HepG2 (cell line): Measurements from ENCODE around the gene BAZ1B. TPM values are rescaled to one million over a fixed set of nuclear protein-coding genes. Genes with fewer than 3 reads are reported as not detected.
A peak's percentile ranks its signal among the peaks of the same experiment; 100 is the strongest.

Source experiments
- ATF7-NPFF ChIP-seq: sonication (generic); formaldehyde crosslinking; IDR thresholded peaks from 2 replicates; pipeline ENCODE4 v1.8.1; 2023; ENCODE audit warnings: mild to moderate bottlenecking, low read depth, missing genetic modification reagents, moderate library complexity
- CHCHD3 ChIP-seq: sonication (generic); formaldehyde crosslinking; IDR thresholded peaks from 2 replicates; pipeline ENCODE4 v1.8.0; 2022; ENCODE audit warnings: mild to moderate bottlenecking, missing genetic modification reagents, moderate library complexity
- GATAD1 ChIP-seq: IDR thresholded peaks from 2 replicates; pipeline ENCODE4 v1.6.1; 2016; ENCODE audit warnings: missing genetic modification reagents, missing compliant biosample characterization
- MXI1 ChIP-seq: IDR thresholded peaks from 3 replicates; pipeline ENCODE4 v1.6.1; 2012; ENCODE audit warnings: low read depth, low read length, inconsistent platforms, borderline replicate concordance
- NCOR1 ChIP-seq: fragments of 200-600 bp; sonication (generic); IDR thresholded peaks from 2 replicates; pipeline ENCODE4 v1.7.0; 2017; ENCODE audit warnings: antibody characterized with exemption, low read length, borderline replicate concordance
- NR2C2 ChIP-seq: sonication (generic); formaldehyde crosslinking; IDR thresholded peaks from 2 replicates; pipeline ENCODE4 v1.4.0; 2020; ENCODE audit warnings: missing genetic modification reagents, mild to moderate bottlenecking, moderate library complexity, borderline replicate concordance
- POLR2A ChIP-seq, 2 experiments: IDR thresholded peaks; 2 replicates each; pipeline ENCODE4 v1.6.1; 2011; ENCODE audit warnings: low read depth in 2 of 2, low read length in 2 of 2, mild to moderate bottlenecking in 1 of 2, moderate library complexity in 1 of 2; ENCODE audit not compliant: insufficient read depth in 1 of 2
- RBFOX2 ChIP-seq: fragments of 200-400 bp; formaldehyde crosslinking; IDR thresholded peaks from 2 replicates; pipeline ENCODE4 v1.6.1; 2017; ENCODE audit warnings: low read depth, mild to moderate bottlenecking, low read length
- SMAD9 ChIP-seq: sonication (generic); formaldehyde crosslinking; IDR thresholded peaks from 2 replicates; pipeline ENCODE4 v1.5.1; 2020; ENCODE audit warnings: mild to moderate bottlenecking, missing genetic modification reagents
- SRY ChIP-seq: sonication (generic); formaldehyde crosslinking; IDR thresholded peaks from 2 replicates; pipeline ENCODE4 v1.8.0; 2022; ENCODE audit warnings: mild to moderate bottlenecking, missing genetic modification reagents
- THAP8 ChIP-seq: sonication (generic); formaldehyde crosslinking; IDR thresholded peaks from 2 replicates; pipeline ENCODE4 v1.5.1; 2020; ENCODE audit warnings: missing genetic modification reagents, mild to moderate bottlenecking, borderline replicate concordance
- TOPORS ChIP-seq: sonication (generic); formaldehyde crosslinking; IDR thresholded peaks from 2 replicates; pipeline ENCODE4 v1.8.0; 2023; ENCODE audit warnings: mild to moderate bottlenecking, missing genetic modification reagents
- TSC22D2 ChIP-seq: sonication (generic); formaldehyde crosslinking; IDR thresholded peaks from 2 replicates; pipeline ENCODE4 v1.5.1; 2020; ENCODE audit warnings: missing genetic modification reagents, mild to moderate bottlenecking, borderline replicate concordance
- ZBED4 ChIP-seq: sonication (generic); formaldehyde crosslinking; IDR thresholded peaks from 2 replicates; pipeline ENCODE4 v1.4.0; 2020; ENCODE audit warnings: missing genetic modification reagents, borderline replicate concordance
- ZBTB33 ChIP-seq: sonication (generic); formaldehyde crosslinking; IDR thresholded peaks from 2 replicates; pipeline ENCODE4 v1.4.0; 2020; ENCODE audit warnings: missing genetic modification reagents
- ZBTB7B ChIP-seq: sonication (generic); formaldehyde crosslinking; IDR thresholded peaks from 2 replicates; pipeline ENCODE4 v1.4.0; 2020; ENCODE audit warnings: missing genetic modification reagents
- ZNF574 ChIP-seq: sonication (generic); formaldehyde crosslinking; IDR thresholded peaks from 2 replicates; pipeline ENCODE4 v1.4.0; 2020; ENCODE audit warnings: missing genetic modification reagents
- polyA plus RNA-seq, 8 experiments: library from polyadenylated mRNA; depleted of rRNA in 3 of 8; stranded (reverse) in 7 of 8; unstranded in 1 of 8; fragments of >200 nt; fragmentation: Illumina TruSeq in 4 of 8; extraction: Trizol in 4 of 8; gene quantifications; 2 replicates each; pipeline versions ENCODE4 v1.2.1 to v1.2.3, GENCODE V29; 2011 to 2016; ENCODE audit warnings: low read depth in 4 of 8, missing spikeins in 1 of 8, mixed read lengths in 1 of 8; ENCODE audit not compliant: insufficient read depth in 1 of 8
- total RNA-seq, 5 experiments: library from RNA; depleted of rRNA; stranded (reverse); fragments of >200 nt; fragmentation: Illumina TruSeq; extraction: Trizol; gene quantifications; 2 replicates each; pipeline ENCODE4 v1.2.3, GENCODE V29; 2016; ENCODE audit warnings: low read depth in 1 of 5
- TF ChIP-seq, protein P1 (sequence below): sonication (generic); formaldehyde crosslinking; IDR thresholded peaks from 2 replicates; pipeline ENCODE4 v1.4.0; 2020; ENCODE audit warnings: missing genetic modification reagents
- TF ChIP-seq, protein P2 (sequence below): sonication (generic); formaldehyde crosslinking; IDR thresholded peaks from 2 replicates; pipeline ENCODE4 v1.5.0; 2020; ENCODE audit warnings: missing genetic modification reagents

Gene BAZ1B
- total and polyA plus RNA-seq, 2 of the 13 experiments (the other 11 are each of a cell fraction or from before 2014, with no cell fraction given), result 18.6 to 69.4 TPM

DNA sequence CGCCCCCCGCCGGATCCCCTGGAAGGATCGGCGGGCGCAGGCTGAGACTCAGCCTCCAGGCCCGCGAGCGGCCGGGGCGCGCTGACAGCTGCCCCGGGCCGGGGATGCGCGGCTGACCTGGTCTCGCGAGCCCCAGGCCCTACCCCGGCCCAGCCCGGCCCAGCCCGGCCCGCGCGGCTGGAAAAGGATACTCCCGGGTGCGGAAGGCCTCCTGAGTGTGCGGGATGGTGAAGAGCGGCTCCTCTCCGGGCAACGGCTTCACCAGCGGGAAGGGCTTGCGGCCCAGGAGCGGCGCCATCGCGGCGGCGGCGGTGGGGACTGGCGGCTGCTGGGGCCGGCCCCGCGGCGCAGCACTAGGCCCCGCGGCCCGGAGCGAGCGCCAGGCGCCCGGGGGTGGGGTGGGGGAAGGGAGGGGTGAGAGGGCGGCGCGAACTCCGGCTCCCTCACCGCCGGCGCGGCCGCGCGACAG, 423 bp downstream of the BAZ1B start (continued):
- TF ChIP-seq ZBED4 (CRISPR knock-in tag), result 0 out of 2 replicates have a peak, but pooled peaks have one; percentile 12
- peak; percentile 72; the same call in 1 of the 2 replicates for TF ChIP-seq ATF7-NPFF (CRISPR knock-in tag)
- TF ChIP-seq SMAD9 (CRISPR knock-in tag), result no peak
- TF ChIP-seq, protein P1, sequence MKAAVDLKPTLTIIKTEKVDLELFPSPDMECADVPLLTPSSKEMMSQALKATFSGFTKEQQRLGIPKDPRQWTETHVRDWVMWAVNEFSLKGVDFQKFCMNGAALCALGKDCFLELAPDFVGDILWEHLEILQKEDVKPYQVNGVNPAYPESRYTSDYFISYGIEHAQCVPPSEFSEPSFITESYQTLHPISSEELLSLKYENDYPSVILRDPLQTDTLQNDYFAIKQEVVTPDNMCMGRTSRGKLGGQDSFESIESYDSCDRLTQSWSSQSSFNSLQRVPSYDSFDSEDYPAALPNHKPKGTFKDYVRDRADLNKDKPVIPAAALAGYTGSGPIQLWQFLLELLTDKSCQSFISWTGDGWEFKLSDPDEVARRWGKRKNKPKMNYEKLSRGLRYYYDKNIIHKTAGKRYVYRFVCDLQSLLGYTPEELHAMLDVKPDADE (CRISPR knock-in tag), result 0 out of 2 replicates have a peak, but pooled peaks have one; percentile 63
- TF ChIP-seq GATAD1 (CRISPR knock-in tag), result no peak
- TF ChIP-seq MXI1, result no peak
- TF ChIP-seq TOPORS (CRISPR knock-in tag), result no peak
- TF ChIP-seq SRY (CRISPR knock-in tag), result 0 out of 2 replicates have a peak, but pooled peaks have one; percentile 21
- TF ChIP-seq ZBTB33 (CRISPR knock-in tag), result no peak
- TF ChIP-seq NR2C2 (CRISPR knock-in tag), result no peak
- no peak for TF ChIP-seq ZBTB7B (CRISPR knock-in tag)
- TF ChIP-seq RBFOX2, result peak; percentile 84
- peak; percentile 29 to 40; a peak in 2 of 4 replicates for TF ChIP-seq POLR2A (IDR thresholded peaks at IDR 0.05; ENCODE audit: insufficient read depth in 1 of 2, low read depth in 2 of 2, low read length in 2 of 2)
- 0 out of 2 replicates have a peak, but pooled peaks have one; percentile 39 for TF ChIP-seq ZNF574 (CRISPR knock-in tag)
- TF ChIP-seq, protein P2, sequence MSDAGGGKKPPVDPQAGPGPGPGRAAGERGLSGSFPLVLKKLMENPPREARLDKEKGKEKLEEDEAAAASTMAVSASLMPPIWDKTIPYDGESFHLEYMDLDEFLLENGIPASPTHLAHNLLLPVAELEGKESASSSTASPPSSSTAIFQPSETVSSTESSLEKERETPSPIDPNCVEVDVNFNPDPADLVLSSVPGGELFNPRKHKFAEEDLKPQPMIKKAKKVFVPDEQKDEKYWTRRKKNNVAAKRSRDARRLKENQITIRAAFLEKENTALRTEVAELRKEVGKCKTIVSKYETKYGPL (CRISPR knock-in tag), result no peak
- TF ChIP-seq NCOR1, result no peak
- no peak for TF ChIP-seq CHCHD3 (CRISPR knock-in tag)
- no peak for TF ChIP-seq TSC22D2 (CRISPR knock-in tag)
- no peak for TF ChIP-seq THAP8 (CRISPR knock-in tag)
